HepG2 (cell line): ENCODE results near the gene SLC25A25. TPM values are rescaled to one million over a fixed set of nuclear protein-coding genes. Genes with fewer than 3 reads are reported as not detected.

ENCODE experiments used
- GABPA ChIP-seq, 2 experiments: IDR thresholded peaks; 2 replicates each; pipeline ENCODE4 v1.6.1; 2011 to 2016; ENCODE audit warnings: low read depth in 2 of 2, low read length in 1 of 2, missing biosample characterization in 1 of 2, missing genetic modification characterization in 1 of 2
- MYNN ChIP-seq: sonication (generic); formaldehyde crosslinking; IDR thresholded peaks from 2 replicates; pipeline ENCODE4 v1.4.0; 2020; ENCODE audit warnings: mild to moderate bottlenecking, low read depth, missing genetic modification reagents
- NR3C1 ChIP-seq: sonication (generic); formaldehyde crosslinking; IDR thresholded peaks from 2 replicates; pipeline ENCODE4 v1.4.0; 2020; ENCODE audit warnings: missing genetic modification reagents
- PHF20 ChIP-seq: sonication (generic); formaldehyde crosslinking; IDR thresholded peaks from 2 replicates; pipeline ENCODE4 v1.5.0; 2020; ENCODE audit warnings: mild to moderate bottlenecking, missing genetic modification reagents
- POGZ ChIP-seq: sonication (generic); formaldehyde crosslinking; IDR thresholded peaks from 2 replicates; pipeline ENCODE4 v1.4.0; 2020; ENCODE audit warnings: mild to moderate bottlenecking, missing genetic modification reagents
- SAFB2 ChIP-seq: sonication (generic); formaldehyde crosslinking; IDR thresholded peaks from 2 replicates; pipeline ENCODE4 v1.5.1; 2020; ENCODE audit warnings: missing genetic modification reagents, low read depth, mild to moderate bottlenecking, borderline replicate concordance
- SIN3A ChIP-seq: IDR thresholded peaks from 2 replicates; pipeline ENCODE4 v1.6.1; 2011; ENCODE audit warnings: low read depth, mild to moderate bottlenecking, control low read depth, low read length, borderline replicate concordance
- ZNF34 ChIP-seq: sonication (generic); formaldehyde crosslinking; IDR thresholded peaks from 2 replicates; pipeline ENCODE4 v1.4.0; 2020; ENCODE audit warnings: mild to moderate bottlenecking, missing genetic modification reagents, borderline replicate concordance
- ZNF501 ChIP-seq: sonication (generic); formaldehyde crosslinking; IDR thresholded peaks from 2 replicates; pipeline ENCODE4 v1.5.1; 2020; ENCODE audit warnings: mild to moderate bottlenecking, moderate library complexity, missing genetic modification reagents
- ZNF530 ChIP-seq: sonication (generic); formaldehyde crosslinking; IDR thresholded peaks from 2 replicates; pipeline ENCODE4 v1.5.0; 2020; ENCODE audit warnings: low read depth, mild to moderate bottlenecking, missing genetic modification reagents
- ZNF619 ChIP-seq: sonication (generic); formaldehyde crosslinking; IDR thresholded peaks from 2 replicates; pipeline ENCODE4 v1.4.0; 2020; ENCODE audit warnings: mild to moderate bottlenecking, missing genetic modification reagents
- ZNF660 ChIP-seq: sonication (generic); formaldehyde crosslinking; IDR thresholded peaks from 2 replicates; pipeline ENCODE4 v1.5.1; 2020; ENCODE audit warnings: mild to moderate bottlenecking, low read depth, missing genetic modification reagents, borderline replicate concordance
- ZNF780A ChIP-seq: sonication (generic); formaldehyde crosslinking; IDR thresholded peaks from 2 replicates; pipeline ENCODE4 v1.8.0; 2022; ENCODE audit warnings: mild to moderate bottlenecking, missing genetic modification reagents, moderate library complexity
- ZSCAN20 ChIP-seq: sonication (generic); formaldehyde crosslinking; IDR thresholded peaks from 2 replicates; pipeline ENCODE4 v1.4.0; 2020; ENCODE audit warnings: missing genetic modification reagents, mild to moderate bottlenecking, borderline replicate concordance
- ZSCAN25 ChIP-seq: sonication (generic); formaldehyde crosslinking; IDR thresholded peaks from 2 replicates; pipeline ENCODE4 v1.8.0; 2022; ENCODE audit warnings: mild to moderate bottlenecking, missing genetic modification reagents
- polyA plus RNA-seq, 8 experiments: library from polyadenylated mRNA; depleted of rRNA in 3 of 8; stranded (reverse) in 7 of 8; unstranded in 1 of 8; fragments of >200 nt; fragmentation: Illumina TruSeq in 4 of 8; extraction: Trizol in 4 of 8; gene quantifications; 2 replicates each; pipeline versions ENCODE4 v1.2.1 to v1.2.3, GENCODE V29; 2011 to 2016; ENCODE audit warnings: low read depth in 4 of 8, missing spikeins in 1 of 8, mixed read lengths in 1 of 8; ENCODE audit not compliant: insufficient read depth in 1 of 8
- total RNA-seq, 5 experiments: library from RNA; depleted of rRNA; stranded (reverse); fragments of >200 nt; fragmentation: Illumina TruSeq; extraction: Trizol; gene quantifications; 2 replicates each; pipeline ENCODE4 v1.2.3, GENCODE V29; 2016; ENCODE audit warnings: low read depth in 1 of 5
- TF ChIP-seq, protein P1 (sequence below): sonication (generic); formaldehyde crosslinking; IDR thresholded peaks from 2 replicates; pipeline ENCODE4 v1.4.0; 2020; ENCODE audit warnings: low read depth, mild to moderate bottlenecking, missing genetic modification reagents
- TF ChIP-seq, protein P2 (sequence below): sonication (generic); formaldehyde crosslinking; IDR thresholded peaks from 2 replicates; pipeline ENCODE4 v1.4.0; 2020; ENCODE audit warnings: missing genetic modification reagents
- TF ChIP-seq, protein P3 (sequence below): fragments of 450-650 bp; IDR thresholded peaks from 2 replicates; pipeline ENCODE4 v1.6.1; 2017
- TF ChIP-seq, protein P4 (sequence below): sonication (generic); formaldehyde crosslinking; IDR thresholded peaks from 2 replicates; pipeline ENCODE4 v1.8.1; 2022; ENCODE audit warnings: mild to moderate bottlenecking, missing genetic modification reagents
- TF ChIP-seq, protein P5 (sequence below): sonication (generic); formaldehyde crosslinking; IDR thresholded peaks from 2 replicates; pipeline ENCODE4 v1.4.0; 2020; ENCODE audit warnings: missing genetic modification reagents
- TF ChIP-seq, protein P6 (sequence below): sonication (generic); formaldehyde crosslinking; IDR thresholded peaks from 2 replicates; pipeline ENCODE4 v1.5.0; 2020; ENCODE audit warnings: missing genetic modification reagents, mild to moderate bottlenecking, borderline replicate concordance

The SLC25A25 gene
- total and polyA plus RNA-seq, 2 of the 13 experiments (the other 11 are each of a cell fraction or from before 2014, with no cell fraction given) = 10.5 to 24.8 TPM

DNA sequence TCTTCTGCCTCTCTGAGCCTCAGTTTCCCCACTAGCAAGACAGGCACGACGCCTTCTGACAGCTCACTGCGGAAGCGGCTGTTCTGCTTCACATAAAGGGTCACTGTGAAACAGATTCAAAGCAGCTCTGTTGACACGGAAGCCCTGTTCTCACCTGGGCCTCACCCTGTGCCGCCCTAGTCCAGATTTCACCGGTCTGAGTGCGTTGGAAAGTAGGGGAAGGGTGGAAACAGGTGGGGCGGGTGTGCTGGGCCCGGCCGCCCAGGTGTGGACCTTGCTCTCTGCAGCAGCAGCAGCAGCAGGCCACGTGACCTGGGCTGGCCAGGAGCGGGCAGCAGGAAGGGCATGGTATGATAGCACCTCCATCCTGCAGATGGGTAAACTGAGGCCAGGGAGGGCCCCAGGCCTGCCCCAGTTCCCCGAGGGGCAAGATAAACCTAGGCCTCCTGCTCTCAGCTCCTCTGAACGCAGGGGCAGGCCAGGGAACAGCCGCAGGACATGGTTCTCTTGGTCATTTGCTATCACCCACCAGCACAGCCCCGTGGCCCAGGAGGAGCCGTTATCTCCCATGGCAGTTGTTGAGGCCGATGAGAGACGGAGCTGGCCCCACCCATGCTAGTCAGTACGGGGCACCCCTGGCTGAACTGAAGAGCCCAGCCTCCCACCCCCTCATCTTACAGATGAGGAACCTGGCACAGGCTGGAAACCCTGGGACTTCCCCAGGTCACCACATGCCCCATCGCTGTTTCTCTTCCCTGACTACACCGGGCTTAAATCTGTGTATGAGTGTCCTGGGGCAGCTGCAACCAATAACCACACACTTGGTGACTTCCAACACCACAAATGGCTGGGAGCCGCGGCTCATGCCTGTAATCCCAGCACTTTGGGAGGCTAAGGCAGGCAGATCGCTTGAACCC lies 47.4 kb downstream of the SLC25A25 start (continued):
- no peak for TF ChIP-seq GABPA (IDR thresholded peaks at IDR 0.05; ENCODE audit: low read depth, low read length)
- peak; percentile 60; the same call in 1 of the 2 replicates for TF ChIP-seq GABPA (CRISPR knock-in tag; IDR thresholded peaks at IDR 0.05; ENCODE audit: low read depth)
- TF ChIP-seq, protein P1, sequence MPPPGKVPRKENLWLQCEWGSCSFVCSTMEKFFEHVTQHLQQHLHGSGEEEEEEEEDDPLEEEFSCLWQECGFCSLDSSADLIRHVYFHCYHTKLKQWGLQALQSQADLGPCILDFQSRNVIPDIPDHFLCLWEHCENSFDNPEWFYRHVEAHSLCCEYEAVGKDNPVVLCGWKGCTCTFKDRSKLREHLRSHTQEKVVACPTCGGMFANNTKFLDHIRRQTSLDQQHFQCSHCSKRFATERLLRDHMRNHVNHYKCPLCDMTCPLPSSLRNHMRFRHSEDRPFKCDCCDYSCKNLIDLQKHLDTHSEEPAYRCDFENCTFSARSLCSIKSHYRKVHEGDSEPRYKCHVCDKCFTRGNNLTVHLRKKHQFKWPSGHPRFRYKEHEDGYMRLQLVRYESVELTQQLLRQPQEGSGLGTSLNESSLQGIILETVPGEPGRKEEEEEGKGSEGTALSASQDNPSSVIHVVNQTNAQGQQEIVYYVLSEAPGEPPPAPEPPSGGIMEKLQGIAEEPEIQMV (CRISPR knock-in tag) = peak; percentile 90
- TF ChIP-seq, protein P2, sequence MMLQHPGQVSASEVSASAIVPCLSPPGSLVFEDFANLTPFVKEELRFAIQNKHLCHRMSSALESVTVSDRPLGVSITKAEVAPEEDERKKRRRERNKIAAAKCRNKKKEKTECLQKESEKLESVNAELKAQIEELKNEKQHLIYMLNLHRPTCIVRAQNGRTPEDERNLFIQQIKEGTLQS (CRISPR knock-in tag) = 0 out of 2 replicates have a peak, but pooled peaks have one; percentile 26
- TF ChIP-seq ZNF619 = peak; percentile 84; the same call in 1 of the 2 replicates
- no peak; the same call in 1 of the 2 replicates for TF ChIP-seq ZNF660 (CRISPR knock-in tag)
- TF ChIP-seq SAFB2 (CRISPR knock-in tag) = no peak; the same call in 1 of the 2 replicates
- 0 out of 2 replicates have a peak, but pooled peaks have one; percentile 48 for TF ChIP-seq SIN3A
- no peak for TF ChIP-seq ZNF530 (CRISPR knock-in tag)
- peak; percentile 93; the same call in 1 of the 2 replicates for TF ChIP-seq ZNF34 (CRISPR knock-in tag)
- TF ChIP-seq, protein P3, sequence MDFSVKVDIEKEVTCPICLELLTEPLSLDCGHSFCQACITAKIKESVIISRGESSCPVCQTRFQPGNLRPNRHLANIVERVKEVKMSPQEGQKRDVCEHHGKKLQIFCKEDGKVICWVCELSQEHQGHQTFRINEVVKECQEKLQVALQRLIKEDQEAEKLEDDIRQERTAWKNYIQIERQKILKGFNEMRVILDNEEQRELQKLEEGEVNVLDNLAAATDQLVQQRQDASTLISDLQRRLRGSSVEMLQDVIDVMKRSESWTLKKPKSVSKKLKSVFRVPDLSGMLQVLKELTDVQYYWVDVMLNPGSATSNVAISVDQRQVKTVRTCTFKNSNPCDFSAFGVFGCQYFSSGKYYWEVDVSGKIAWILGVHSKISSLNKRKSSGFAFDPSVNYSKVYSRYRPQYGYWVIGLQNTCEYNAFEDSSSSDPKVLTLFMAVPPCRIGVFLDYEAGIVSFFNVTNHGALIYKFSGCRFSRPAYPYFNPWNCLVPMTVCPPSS = no peak
- TF ChIP-seq, protein P4, sequence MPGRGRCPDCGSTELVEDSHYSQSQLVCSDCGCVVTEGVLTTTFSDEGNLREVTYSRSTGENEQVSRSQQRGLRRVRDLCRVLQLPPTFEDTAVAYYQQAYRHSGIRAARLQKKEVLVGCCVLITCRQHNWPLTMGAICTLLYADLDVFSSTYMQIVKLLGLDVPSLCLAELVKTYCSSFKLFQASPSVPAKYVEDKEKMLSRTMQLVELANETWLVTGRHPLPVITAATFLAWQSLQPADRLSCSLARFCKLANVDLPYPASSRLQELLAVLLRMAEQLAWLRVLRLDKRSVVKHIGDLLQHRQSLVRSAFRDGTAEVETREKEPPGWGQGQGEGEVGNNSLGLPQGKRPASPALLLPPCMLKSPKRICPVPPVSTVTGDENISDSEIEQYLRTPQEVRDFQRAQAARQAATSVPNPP = 0 out of 2 replicates have a peak, but pooled peaks have one; percentile 37
- no peak for TF ChIP-seq NR3C1
- TF ChIP-seq ZNF501 (CRISPR knock-in tag) = peak; percentile 98
- no peak for TF ChIP-seq ZNF780A
- no peak for TF ChIP-seq MYNN (CRISPR knock-in tag)
- peak; percentile 82 for TF ChIP-seq ZSCAN25 (CRISPR knock-in tag)
- TF ChIP-seq, protein P5, sequence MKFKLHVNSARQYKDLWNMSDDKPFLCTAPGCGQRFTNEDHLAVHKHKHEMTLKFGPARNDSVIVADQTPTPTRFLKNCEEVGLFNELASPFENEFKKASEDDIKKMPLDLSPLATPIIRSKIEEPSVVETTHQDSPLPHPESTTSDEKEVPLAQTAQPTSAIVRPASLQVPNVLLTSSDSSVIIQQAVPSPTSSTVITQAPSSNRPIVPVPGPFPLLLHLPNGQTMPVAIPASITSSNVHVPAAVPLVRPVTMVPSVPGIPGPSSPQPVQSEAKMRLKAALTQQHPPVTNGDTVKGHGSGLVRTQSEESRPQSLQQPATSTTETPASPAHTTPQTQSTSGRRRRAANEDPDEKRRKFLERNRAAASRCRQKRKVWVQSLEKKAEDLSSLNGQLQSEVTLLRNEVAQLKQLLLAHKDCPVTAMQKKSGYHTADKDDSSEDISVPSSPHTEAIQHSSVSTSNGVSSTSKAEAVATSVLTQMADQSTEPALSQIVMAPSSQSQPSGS (CRISPR knock-in tag) = peak; percentile 92
- TF ChIP-seq ZSCAN20 (CRISPR knock-in tag) = no peak
- peak; percentile 87 for TF ChIP-seq POGZ (CRISPR knock-in tag)
- TF ChIP-seq PHF20 (CRISPR knock-in tag) = peak; percentile 64
- TF ChIP-seq, protein P6, sequence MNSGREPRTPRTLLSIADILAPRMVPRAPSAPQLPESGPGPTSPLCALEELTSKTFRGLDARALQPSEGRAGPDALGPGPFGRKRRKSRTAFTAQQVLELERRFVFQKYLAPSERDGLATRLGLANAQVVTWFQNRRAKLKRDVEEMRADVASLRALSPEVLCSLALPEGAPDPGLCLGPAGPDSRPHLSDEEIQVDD (CRISPR knock-in tag) = no peak
